ENCODE results near the gene NRXN3.

NRXN3 gene

GRCh38 chr14:78170203-78170602 is at the start of gene NRXN3:
TSS of gene NRXN3 (plus strand) at chr14:78170373. CDS start at chr14:78243094, 72,721 bp downstream.
- no peak for DNase-seq (ENCODE audit: low spot score)

- DNase-seq (ENCODE audit: low spot score): no peak
Measured at GRCh38 chr14:78122436-78122835, 47.7 kb upstream of the NRXN3 start.

DNA sequence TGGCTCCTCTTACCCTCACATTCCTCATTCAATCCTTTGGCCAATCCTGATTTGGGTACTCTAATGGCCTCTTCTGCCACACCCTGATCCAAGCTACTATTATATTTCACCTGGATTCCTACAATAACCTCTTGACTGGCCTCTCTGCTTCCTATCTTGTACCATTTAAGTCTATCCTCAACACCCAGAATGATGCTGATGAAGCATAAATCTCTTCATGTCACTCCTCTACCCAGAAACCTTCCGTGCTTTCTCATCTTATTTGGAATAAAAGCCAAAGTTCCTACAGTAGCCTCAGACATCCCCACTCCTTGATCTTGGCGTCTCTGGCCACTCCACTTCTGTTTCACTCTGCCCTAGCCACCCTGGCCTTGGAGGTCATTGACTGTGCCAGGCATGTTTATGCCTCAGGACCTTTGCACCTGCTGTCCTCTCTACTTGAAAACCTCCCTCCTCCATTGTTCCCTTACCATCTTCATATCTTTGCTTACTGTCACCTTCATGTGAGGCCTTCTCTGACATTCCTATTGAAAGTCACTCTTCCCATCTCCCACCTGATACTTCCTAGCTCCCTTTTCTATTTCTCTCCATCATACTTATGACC is 46.4 kb upstream of the NRXN3 start:
- no peak for DNase-seq (ENCODE audit: low spot score)

- no peak for DNase-seq (ENCODE audit: low spot score)
Measured at GRCh38 chr14:78127961-78128360, 42.2 kb upstream of the NRXN3 start.

GRCh38 chr14:78129375-78129774 is 40.8 kb upstream of the NRXN3 start:
- no peak for DNase-seq (ENCODE audit: low spot score)

GRCh38 chr14:78130356-78130755 is 39.8 kb upstream of the NRXN3 start:
- no peak for DNase-seq (ENCODE audit: low spot score)

- DNase-seq (ENCODE audit: low spot score): no peak
Measured at GRCh38 chr14:78131201-78131600, 39.0 kb upstream of the NRXN3 start.

DNA sequence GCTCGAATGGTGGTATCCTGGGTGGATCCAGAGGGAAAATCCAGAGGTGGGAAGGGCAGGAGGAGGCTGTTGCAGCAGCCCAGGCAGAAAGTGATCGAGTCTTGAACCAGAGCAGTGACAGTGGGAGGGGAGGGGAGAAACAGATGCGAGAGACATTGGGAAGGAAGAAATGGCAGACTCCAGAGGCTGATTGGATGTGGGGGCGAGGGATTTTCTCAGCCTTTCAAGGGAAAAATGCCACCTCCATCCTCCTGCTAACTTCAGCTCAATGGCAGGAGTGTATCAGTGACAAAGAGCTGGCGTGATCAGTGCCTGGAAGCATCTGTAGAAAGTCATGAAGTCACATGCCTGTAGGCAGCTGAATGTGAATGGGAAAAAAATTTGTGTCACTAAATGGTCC is 38.6 kb upstream of the NRXN3 start:
- DNase-seq (ENCODE audit: low spot score): no peak

DNA sequence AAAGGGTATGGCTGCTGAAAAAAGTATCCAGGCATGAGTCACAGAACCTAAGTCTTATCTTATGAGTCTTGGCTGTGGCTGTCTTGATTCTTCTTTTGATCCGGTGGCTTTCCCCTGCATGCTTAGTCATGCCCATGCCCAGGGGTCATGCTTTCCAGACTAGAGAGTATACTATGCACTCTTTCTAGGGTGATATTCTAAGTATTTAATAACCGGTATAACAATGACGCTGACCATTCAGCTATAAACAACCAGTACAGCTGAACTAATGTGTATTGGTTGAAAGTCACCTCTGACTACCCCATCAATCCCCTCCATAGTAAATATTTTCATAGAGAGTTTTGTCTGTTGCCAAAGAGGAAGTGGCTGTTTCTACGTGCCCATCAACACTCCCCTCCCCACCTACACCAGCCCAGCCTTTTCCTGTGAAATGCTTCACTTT is 34.7 kb upstream of the NRXN3 start:
- no peak for DNase-seq (ENCODE audit: low spot score)

DNA sequence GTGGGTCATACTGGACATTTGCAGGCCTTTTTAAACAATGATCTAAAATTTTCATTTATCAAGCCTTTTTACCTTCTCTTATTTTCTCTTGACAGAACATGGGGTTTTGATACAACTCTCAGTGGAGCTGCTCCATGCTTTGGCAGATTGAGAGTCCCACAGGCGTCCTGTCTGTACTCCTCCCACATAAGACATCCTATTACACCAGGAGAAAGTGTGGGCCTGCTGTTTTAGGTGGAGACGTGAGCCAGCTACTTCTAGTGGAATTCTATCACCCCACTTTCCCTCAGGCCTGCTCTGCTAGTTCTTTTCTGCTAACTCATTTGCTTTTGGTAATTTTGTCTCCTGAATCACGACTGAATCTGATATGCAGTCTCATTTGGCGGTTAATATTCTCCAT is 33.5 kb upstream of the NRXN3 start:
- DNase-seq (ENCODE audit: low spot score): no peak

DNA sequence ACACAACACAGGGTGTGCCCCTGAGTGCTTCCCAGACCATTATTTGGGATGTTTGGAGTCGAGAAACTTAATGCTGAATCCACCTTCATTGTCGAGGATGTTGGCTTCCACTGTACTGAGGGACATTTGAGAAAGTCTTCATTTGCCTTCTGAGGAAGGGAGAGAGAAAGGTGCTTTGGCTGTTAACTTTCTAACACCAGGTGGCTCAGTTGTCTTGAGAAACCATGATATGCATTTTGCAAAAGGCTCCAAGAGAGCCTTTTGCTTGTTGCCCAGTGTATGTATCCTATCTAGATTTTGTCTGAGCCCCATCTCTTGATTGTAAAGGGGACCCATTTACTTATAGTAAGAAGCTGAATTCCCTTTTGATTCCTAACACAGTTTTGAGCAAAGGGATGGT is 28.6 kb upstream of the NRXN3 start:
- no peak for DNase-seq (ENCODE audit: low spot score)

GRCh38 chr14:78142998-78143397 is 27.2 kb upstream of the NRXN3 start:
- no peak for DNase-seq (ENCODE audit: low spot score)

DNA sequence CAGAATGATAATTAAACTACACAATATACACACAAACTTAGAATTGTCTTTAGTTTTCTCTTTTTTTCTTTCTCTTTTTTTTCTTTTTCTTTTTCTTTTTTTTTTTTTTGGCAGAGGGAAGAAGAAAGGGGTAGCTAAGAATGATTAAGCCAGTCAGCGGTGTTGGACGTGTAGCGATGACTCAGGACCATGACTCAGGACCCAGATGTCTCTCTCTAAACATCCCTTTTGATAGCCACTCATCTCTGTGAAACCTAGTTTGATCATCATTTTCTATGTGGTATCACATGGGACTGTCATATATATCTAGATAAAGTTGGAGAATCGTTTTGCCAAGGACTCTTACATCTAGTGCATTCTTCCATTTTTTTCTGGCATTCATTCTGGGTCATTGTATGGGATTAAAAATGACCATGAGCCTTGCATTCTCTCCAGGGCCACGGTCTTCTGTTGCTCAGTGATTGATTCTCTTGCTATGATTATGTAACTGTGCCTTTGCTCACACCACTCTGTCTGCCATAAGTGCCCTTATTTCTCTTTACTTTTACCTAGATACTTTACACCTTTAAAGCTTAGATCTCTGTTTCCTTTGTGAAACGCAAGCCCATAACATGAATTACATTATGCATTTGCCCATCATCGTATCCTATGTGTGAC is 26.6 kb upstream of the NRXN3 start:
- DNase-seq (ENCODE audit: low spot score): no peak

GRCh38 chr14:78152201-78153063 is 17.7 kb upstream of the NRXN3 start:
- DNase-seq (ENCODE audit: low spot score): no peak

GRCh38 chr14:78153064-78153341 is 17.2 kb upstream of the NRXN3 start:
- DNase-seq (ENCODE audit: low spot score): no peak

DNA sequence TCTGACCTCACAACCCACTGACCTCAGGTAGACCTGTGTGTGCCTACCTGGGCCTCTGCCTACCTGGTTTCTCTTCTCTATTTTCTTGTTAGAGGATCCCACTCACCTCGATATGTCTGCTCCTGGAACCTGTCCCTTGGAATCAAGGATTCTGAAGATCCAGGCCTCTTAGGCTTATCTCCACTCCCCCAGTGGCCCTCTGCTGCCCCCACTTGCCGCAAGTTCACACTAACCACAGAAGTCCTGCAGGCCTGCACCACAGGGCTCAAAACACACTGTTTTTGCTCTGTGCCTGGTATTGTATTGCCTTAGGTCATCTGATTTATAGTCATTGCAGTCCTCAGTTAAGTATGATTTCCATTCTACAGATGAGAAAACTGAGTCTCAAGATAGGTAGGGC is 15.3 kb upstream of the NRXN3 start:
- DNase-seq (ENCODE audit: low spot score): no peak

DNA sequence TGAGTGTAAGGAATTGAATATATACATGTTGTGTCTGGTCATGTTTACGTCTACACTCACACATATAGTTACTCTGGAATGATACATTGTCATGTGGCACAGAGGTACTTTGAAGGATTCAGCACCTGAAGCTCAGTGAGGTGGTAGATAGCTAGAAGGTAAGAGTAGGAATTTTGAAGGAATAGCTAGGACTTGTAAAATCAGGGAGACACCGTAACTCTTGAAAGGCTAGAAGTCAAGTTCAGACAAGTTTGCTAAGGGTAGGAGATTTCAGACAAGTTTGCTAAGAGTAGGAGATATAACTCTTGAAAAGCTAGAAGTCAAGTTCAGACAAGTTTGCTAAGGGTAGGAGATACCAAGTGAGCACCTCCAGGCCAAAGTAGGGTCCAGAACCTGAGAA is 14.0 kb upstream of the NRXN3 start:
- DNase-seq (ENCODE audit: low spot score): no peak

- no peak for DNase-seq (ENCODE audit: low spot score)
Measured at GRCh38 chr14:78157494-78158437, 12.4 kb upstream of the NRXN3 start.

DNA sequence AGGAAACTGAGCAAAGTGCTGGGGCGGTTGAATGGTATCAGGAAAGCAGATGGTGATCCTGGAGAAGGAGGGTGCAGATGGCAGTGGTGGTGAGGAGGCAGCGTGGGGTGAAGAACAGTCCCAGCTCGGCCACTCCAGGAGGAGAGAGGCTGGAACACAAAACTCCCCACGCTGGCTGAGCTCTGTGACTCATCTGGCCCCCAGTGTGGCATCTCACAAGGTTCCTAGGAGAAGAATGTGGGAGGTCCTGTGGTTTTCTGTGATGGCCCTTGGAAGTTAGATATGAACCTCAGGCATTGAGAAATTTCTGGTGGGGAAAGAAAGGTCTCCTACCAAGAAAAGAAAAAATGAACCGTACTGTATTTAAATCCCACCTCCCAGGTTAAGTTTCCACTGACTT is 8.0 kb upstream of the NRXN3 start:
- no peak for DNase-seq (ENCODE audit: low spot score)

- DNase-seq (ENCODE audit: low spot score): peak; percentile 51
Measured at GRCh38 chr14:78164226-78164853, 5.8 kb upstream of the NRXN3 start.

GRCh38 chr14:78172428-78172827 is 2.3 kb downstream of the NRXN3 start:
- DNase-seq (ENCODE audit: low spot score): no peak
